HG02884 (cell line): ENCODE results near the gene COQ8B.

Experiments used
- ATAC-seq: cut with Tn5 transposase; IDR thresholded peaks from one replicate; pipeline ENCODE4 v1.9.1; 2021; ENCODE audit warnings: mild to moderate bottlenecking, moderate library complexity; ENCODE audit not compliant: unreplicated experiment

Gene COQ8B

DNA sequence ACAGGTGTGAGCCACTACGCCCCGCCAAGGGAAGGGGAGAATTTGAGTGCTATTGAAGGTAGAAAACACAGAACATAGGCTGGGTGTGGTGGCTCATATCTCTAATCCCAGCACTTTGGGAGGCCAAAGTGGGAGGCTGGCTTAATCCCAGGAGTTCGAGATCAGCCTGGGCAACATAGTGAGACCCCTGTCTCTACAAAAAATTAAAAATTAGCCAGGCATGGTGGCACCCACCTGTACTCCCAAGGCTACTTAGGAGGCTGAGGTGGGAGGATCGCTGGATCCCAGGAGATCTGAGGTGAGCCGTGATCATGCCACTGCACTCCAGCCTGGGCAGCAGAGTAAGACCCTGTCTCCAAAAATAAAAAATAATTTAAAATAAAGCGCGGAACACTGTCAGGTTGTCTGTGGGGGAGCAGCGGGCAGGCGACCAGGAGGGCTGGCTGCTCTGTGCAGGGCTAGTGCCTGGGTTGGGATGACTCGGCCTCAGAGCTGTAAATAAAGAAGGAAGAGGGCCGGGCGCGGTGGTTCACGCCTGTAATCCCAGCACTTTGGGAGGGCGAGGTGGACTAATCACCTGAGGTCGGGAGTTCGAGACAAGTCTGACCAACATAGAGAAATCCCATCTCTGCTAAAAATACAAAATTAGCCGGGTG is 74.5 kb downstream of the COQ8B start:
- no peak for ATAC-seq
